Measurements from ENCODE around the gene FAR2. TPM values are rescaled to one million over a fixed set of nuclear protein-coding genes. Genes with fewer than 3 reads are reported as not detected.

Gene FAR2
- polyA plus RNA-seq, 1 of the 3 experiments (the other 2 are of a cell fraction) = 7.4 TPM

GRCh38 chr12:29322157-29322556 is 173.1 kb downstream of the FAR2 start (continued):
- TF ChIP-seq MAX (IDR thresholded peaks at IDR 0.05; ENCODE audit: low read depth) (no peak), USF1 (IDR thresholded peaks at IDR 0.05; ENCODE audit: borderline replicate concordance, low read depth) (no peak), RCOR1 (IDR thresholded peaks at IDR 0.05; ENCODE audit: low read length) (no peak), NFIC (IDR thresholded peaks at IDR 0.05; ENCODE audit: borderline replicate concordance) (no peak), FOXM1 (IDR thresholded peaks at IDR 0.05; ENCODE audit: low read depth) (no peak)

GRCh38 chr12:29329411-29329810 is 180.3 kb downstream of the FAR2 start:
- ChIA-PET CTCF (interaction anchor here (1.7 kb wide), 1 partner anchor 12 kb away, joined by 7 read pairs; no protein-coding TSS in a partner anchor), POLR2A (no interaction called here)

GRCh38 chr12:29333178-29333577 is 184.1 kb downstream of the FAR2 start:
- H2AFZ ChIP-seq (ENCODE audit: low read depth) = no peak overlapping the region
- H3K9ac ChIP-seq = no peak overlapping the region
- H3F3A ChIP-seq (replicated peaks; ENCODE audit: insufficient read depth) = peaks cover 4% of the 10 kb centered on the region
- H3K27me3 ChIP-seq (ENCODE audit: insufficient read depth) = no peaks in the 10 kb centered on the region
- no peaks in the 10 kb centered on the region for H3K4me1 ChIP-seq (ENCODE audit: control insufficient read depth in 1 of 2, insufficient read depth in 2 of 2, low read depth in 1 of 2, low read length in 1 of 2)
- no peak overlapping the region for H3K4me3 ChIP-seq (ENCODE audit: low read depth in 2 of 2, low read length in 1 of 2)
- WGBS (ENCODE audit: low lambda C conversion rate) = 0% methylated on average over 1 of the region's 1 CpG
- H3K36me3 ChIP-seq (replicated peaks in 1 of 2; ENCODE audit: control insufficient read depth in 1 of 2, insufficient read depth in 2 of 2, low read length in 1 of 2) = peaks cover 4 to 35% of the 10 kb centered on the region in 2 experiments
- no peak for DNase-seq
- ChIA-PET CTCF (interaction anchor here (2.1 kb wide), 1 partner anchor 15 kb away, joined by 7 read pairs; no protein-coding TSS in a partner anchor), POLR2A (no interaction called here)
- no peaks in the 10 kb centered on the region for H3K9me3 ChIP-seq
- H3K27ac ChIP-seq (ENCODE audit: low read depth in 2 of 2, low read length in 1 of 2) = no peak overlapping the region
- no peaks in the 10 kb centered on the region for H4K20me1 ChIP-seq (ENCODE audit: insufficient read depth)
- no peaks in the 10 kb centered on the region for H3K79me2 ChIP-seq (ENCODE audit: insufficient read depth)
- no peak overlapping the region for H3K4me2 ChIP-seq
- H3K9me2 ChIP-seq = no peaks in the 10 kb centered on the region
- TF ChIP-seq GATA2 (CRISPR knock-in tag; IDR thresholded peaks at IDR 0.05) = no peak
- TF ChIP-seq TEAD4 (IDR thresholded peaks at IDR 0.05; ENCODE audit: borderline replicate concordance, insufficient read depth) = no peak
- no peak for TF ChIP-seq YY1 (IDR thresholded peaks at IDR 0.05; ENCODE audit: low read depth)
- no peak for TF ChIP-seq RAD21 (IDR thresholded peaks at IDR 0.05; ENCODE audit: low read length)
- TF ChIP-seq REST (IDR thresholded peaks at IDR 0.05; ENCODE audit: low read depth, low read length) = no peak
- no peak for TF ChIP-seq SIN3A (IDR thresholded peaks at IDR 0.05; ENCODE audit: borderline replicate concordance, low read depth, low read length)
- TF ChIP-seq POLR2AphosphoS5 (IDR thresholded peaks at IDR 0.05; ENCODE audit: low read depth, low read length) = no peak
- TF ChIP-seq EP300 (IDR thresholded peaks at IDR 0.05; ENCODE audit: borderline replicate concordance in 1 of 2, low read depth in 1 of 2, low read length in 1 of 2) = no peak
- TF ChIP-seq TCF12 (IDR thresholded peaks at IDR 0.05) = no peak
- TF ChIP-seq FOXJ3 (CRISPR knock-in tag; IDR thresholded peaks at IDR 0.05) = no peak
- TF ChIP-seq GABPA (IDR thresholded peaks at IDR 0.05; ENCODE audit: low read depth) = no peak
- TF ChIP-seq NRF1 (IDR thresholded peaks at IDR 0.05; ENCODE audit: low read depth, low read length) = no peak
- TF ChIP-seq JUND (IDR thresholded peaks at IDR 0.05) = no peak
- TF ChIP-seq IRF3 (IDR thresholded peaks at IDR 0.05; ENCODE audit: low read depth, low read length) = no peak

More at GRCh38 chr12:29329411-29329810, 180.3 kb downstream of the FAR2 start:
- Histone ChIP-seq H3K79me2 (ENCODE audit: insufficient read depth) (no peaks in the 10 kb centered on the region), H3K9ac (no peak overlapping the region), H2AFZ (ENCODE audit: low read depth) (no peak overlapping the region), H3K27me3 (ENCODE audit: insufficient read depth) (no peaks in the 10 kb centered on the region), H3K9me2 (no peaks in the 10 kb centered on the region), H3K4me3 (ENCODE audit: low read depth in 2 of 2, low read length in 1 of 2) (no peak overlapping the region), H3K36me3 (replicated peaks in 1 of 2; ENCODE audit: control insufficient read depth in 1 of 2, insufficient read depth in 2 of 2, low read length in 1 of 2) (peaks cover 4 to 21% of the 10 kb centered on the region in 2 experiments), H3K9me3 (no peaks in the 10 kb centered on the region), H3K27ac (ENCODE audit: low read depth in 2 of 2, low read length in 1 of 2) (no peak overlapping the region), H3K4me1 (ENCODE audit: control insufficient read depth in 1 of 2, insufficient read depth in 2 of 2, low read depth in 1 of 2, low read length in 1 of 2) (no peaks in the 10 kb centered on the region), H3K4me2 (no peak overlapping the region), H3F3A (replicated peaks; ENCODE audit: insufficient read depth) (peaks cover 4% of the 10 kb centered on the region), H4K20me1 (ENCODE audit: insufficient read depth) (no peaks in the 10 kb centered on the region)
- no peak for TF ChIP-seq PBX3 (IDR thresholded peaks at IDR 0.05)
- DNase-seq = no peak
- WGBS (ENCODE audit: low lambda C conversion rate) = 98% methylated on average over 1 of the region's 1 CpG
